MM.1S (cell line): Measurements from ENCODE around the gene LRRC15.

Source experiments
- DNase-seq: peaks from one replicate; pipeline ENCODE4 v3.0.0-alpha.2; 2015
- H2AFZ ChIP-seq: fragments of 300-600 bp; sonication (generic); 2 replicates; pipeline ENCODE4 v1.6.0; 2016; ENCODE audit warnings: antibody characterized with exemption, low read length
- H3F3A ChIP-seq: fragments of 300-600 bp; sonication (generic); 2 replicates; pipeline ENCODE4 v1.6.1; 2016; ENCODE audit warnings: mild to moderate bottlenecking, antibody characterized with exemption, low read length, moderate library complexity, mixed read lengths; ENCODE audit not compliant: insufficient read depth
- H3K27ac ChIP-seq: fragments of 300-600 bp; sonication (generic); 2 replicates; pipeline ENCODE4 v1.5.1; 2016; ENCODE audit warnings: mild to moderate bottlenecking, low read length
- H3K27me3 ChIP-seq: fragments of 300-600 bp; sonication (generic); replicated peaks from 2 replicates; pipeline ENCODE4 v1.6.0; 2016; ENCODE audit warnings: low read length; ENCODE audit not compliant: insufficient read depth
- H3K36me3 ChIP-seq: fragments of 300-600 bp; sonication (generic); replicated peaks from 2 replicates; pipeline ENCODE4 v1.6.1; 2016; ENCODE audit warnings: mild to moderate bottlenecking, low read length, mixed read lengths; ENCODE audit not compliant: insufficient read depth
- H3K4me1 ChIP-seq: fragments of 300-600 bp; sonication (generic); 2 replicates; pipeline ENCODE4 v1.6.1; 2016; ENCODE audit warnings: low read length, mixed read lengths
- H3K4me2 ChIP-seq: fragments of 300-600 bp; sonication (generic); 2 replicates; pipeline ENCODE4 v1.6.0; 2016; ENCODE audit warnings: low read depth, low read length
- H3K4me3 ChIP-seq: fragments of 300-600 bp; sonication (generic); 2 replicates; pipeline ENCODE4 v1.5.1; 2016; ENCODE audit warnings: low read length, mixed read lengths
- H3K79me2 ChIP-seq: fragments of 300-600 bp; sonication (generic); 2 replicates; pipeline ENCODE4 v1.6.1; 2016; ENCODE audit warnings: mixed run types, low read length, mixed read lengths
- H3K9ac ChIP-seq: fragments of 300-600 bp; sonication (generic); 2 replicates; pipeline ENCODE4 v1.6.1; 2016; ENCODE audit warnings: low read length, mixed read lengths
- H3K9me2 ChIP-seq: fragments of 300-600 bp; sonication (generic); replicated peaks from 2 replicates; pipeline ENCODE4 v1.6.1; 2016; ENCODE audit warnings: mild to moderate bottlenecking, low read length, mixed read lengths; ENCODE audit not compliant: insufficient read depth
- H3K9me3 ChIP-seq: fragments of 300-600 bp; sonication (generic); replicated peaks from 2 replicates; pipeline ENCODE4 v1.6.1; 2016; ENCODE audit warnings: mild to moderate bottlenecking, low read length, mixed read lengths; ENCODE audit not compliant: insufficient read depth
- H4K20me1 ChIP-seq: fragments of 300-600 bp; sonication (generic); 2 replicates; pipeline ENCODE4 v1.6.1; 2016; ENCODE audit warnings: mild to moderate bottlenecking, low read length, moderate library complexity, mixed read lengths; ENCODE audit not compliant: insufficient read depth
- EZH2 ChIP-seq: fragments of 300-600 bp; sonication (generic); optimal IDR thresholded peaks from 2 replicates; pipeline ENCODE3; 2017; ENCODE audit warnings: low read depth, mild to moderate bottlenecking, antibody characterized with exemption, low read length, mixed read lengths
- EZH2phosphoT487 ChIP-seq: fragments of 300-600 bp; sonication (generic); IDR thresholded peaks from 2 replicates; pipeline ENCODE4 v1.6.1; 2018; ENCODE audit warnings: antibody characterized with exemption, low read length
- TF ChIP-seq, protein P1 (sequence below): fragments of 300-600 bp; sonication (generic); IDR thresholded peaks from 2 replicates; pipeline ENCODE4 v1.5.1; 2016; ENCODE audit warnings: antibody characterized with exemption, low read length, mixed read lengths

LRRC15 gene

DNA sequence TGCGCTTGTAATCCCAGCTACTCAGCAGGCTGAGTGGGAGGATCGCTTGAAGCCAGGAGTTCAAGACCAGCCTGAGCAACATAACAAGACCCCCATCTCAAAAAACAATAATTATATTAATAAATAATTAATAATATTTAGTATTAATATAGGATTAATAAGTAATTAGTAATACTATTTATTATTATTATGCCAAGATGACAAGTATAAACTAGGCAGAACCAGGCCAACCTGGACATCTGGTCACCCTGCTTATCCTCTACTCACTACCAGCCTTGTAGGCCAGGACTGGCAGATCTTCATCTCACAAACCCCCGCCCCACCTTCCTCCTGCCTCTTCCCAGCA, 18.8 kb downstream of the LRRC15 start:
- TF ChIP-seq EZH2phosphoT487 (no peak), EZH2 (no peak)
- TF ChIP-seq, protein P1, sequence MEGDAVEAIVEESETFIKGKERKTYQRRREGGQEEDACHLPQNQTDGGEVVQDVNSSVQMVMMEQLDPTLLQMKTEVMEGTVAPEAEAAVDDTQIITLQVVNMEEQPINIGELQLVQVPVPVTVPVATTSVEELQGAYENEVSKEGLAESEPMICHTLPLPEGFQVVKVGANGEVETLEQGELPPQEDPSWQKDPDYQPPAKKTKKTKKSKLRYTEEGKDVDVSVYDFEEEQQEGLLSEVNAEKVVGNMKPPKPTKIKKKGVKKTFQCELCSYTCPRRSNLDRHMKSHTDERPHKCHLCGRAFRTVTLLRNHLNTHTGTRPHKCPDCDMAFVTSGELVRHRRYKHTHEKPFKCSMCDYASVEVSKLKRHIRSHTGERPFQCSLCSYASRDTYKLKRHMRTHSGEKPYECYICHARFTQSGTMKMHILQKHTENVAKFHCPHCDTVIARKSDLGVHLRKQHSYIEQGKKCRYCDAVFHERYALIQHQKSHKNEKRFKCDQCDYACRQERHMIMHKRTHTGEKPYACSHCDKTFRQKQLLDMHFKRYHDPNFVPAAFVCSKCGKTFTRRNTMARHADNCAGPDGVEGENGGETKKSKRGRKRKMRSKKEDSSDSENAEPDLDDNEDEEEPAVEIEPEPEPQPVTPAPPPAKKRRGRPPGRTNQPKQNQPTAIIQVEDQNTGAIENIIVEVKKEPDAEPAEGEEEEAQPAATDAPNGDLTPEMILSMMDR = no peak
- Histone ChIP-seq H3K36me3 (no peaks in the 10 kb centered on the region), H3K4me1 (no peaks in the 10 kb centered on the region), H3K4me3 (no peak overlapping the region), H3K9me3 (no peaks in the 10 kb centered on the region), H3K9me2 (no peaks in the 10 kb centered on the region), H3K27me3 (0 out of 2 replicates have a peak, but pooled peaks cover under 1% of the 10 kb centered on the region), H3K27ac (no peak overlapping the region), H2AFZ (no peak overlapping the region), H3K9ac (no peak overlapping the region), H3K4me2 (no peak overlapping the region), H3K79me2 (no peaks in the 10 kb centered on the region), H3F3A (no peaks in the 10 kb centered on the region), H4K20me1 (no peaks in the 10 kb centered on the region)
- DNase-seq = no peak

DNA sequence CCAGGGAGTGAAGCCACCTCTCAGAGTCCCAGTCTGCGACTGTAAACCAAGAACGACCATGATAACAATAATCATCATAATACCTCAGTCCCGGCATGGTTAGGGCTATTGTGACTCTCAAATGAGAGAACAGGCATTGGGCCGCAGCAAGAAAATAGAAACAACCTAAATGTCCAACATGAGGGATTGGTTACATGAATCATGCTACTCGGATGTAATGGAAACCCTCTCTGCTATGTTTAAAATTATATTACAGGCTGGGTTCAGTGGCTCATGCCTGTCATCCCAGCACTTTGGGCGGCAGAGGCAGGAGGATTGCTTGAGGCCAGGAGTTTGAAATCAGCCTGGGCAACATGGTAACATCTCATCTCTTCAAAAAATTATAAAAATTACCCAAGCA, 21.2 kb downstream of the LRRC15 start:
- Histone ChIP-seq H3K9ac (no peak overlapping the region), H3F3A (no peaks in the 10 kb centered on the region), H3K4me2 (no peak overlapping the region), H3K79me2 (no peaks in the 10 kb centered on the region), H3K9me2 (no peaks in the 10 kb centered on the region), H3K36me3 (no peaks in the 10 kb centered on the region), H4K20me1 (no peaks in the 10 kb centered on the region), H3K4me1 (no peaks in the 10 kb centered on the region), H3K27me3 (peaks cover 13% of the 10 kb centered on the region; the same call in 1 of the 2 replicates), H3K27ac (no peak overlapping the region), H3K9me3 (no peaks in the 10 kb centered on the region), H2AFZ (no peak overlapping the region), H3K4me3 (no peak overlapping the region)
- DNase-seq = no peak
- no peak for TF ChIP-seq EZH2
- TF ChIP-seq, protein P1 = no peak
- TF ChIP-seq EZH2phosphoT487 = no peak

DNA sequence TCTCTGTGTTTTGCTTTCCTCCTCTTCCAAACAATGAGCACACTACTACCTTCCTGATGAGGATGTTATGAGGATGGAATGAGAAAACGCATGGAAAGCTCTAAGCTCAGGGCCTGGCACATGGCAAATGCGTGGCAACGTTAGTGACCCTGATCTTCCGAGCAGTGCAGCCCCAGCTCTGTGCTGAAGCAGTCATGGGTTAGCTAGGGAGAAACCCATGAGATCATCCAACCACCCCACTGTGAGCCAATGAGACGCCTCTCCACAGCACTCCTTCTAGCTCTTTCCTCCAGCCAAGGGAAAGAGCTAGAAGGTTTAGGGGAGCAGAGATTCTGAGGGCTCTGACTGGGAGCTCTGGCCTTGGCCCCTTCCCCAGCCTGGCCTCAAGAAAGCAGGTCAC, 22.9 kb downstream of the LRRC15 start:
- TF ChIP-seq, protein P1 = no peak
- no peak for TF ChIP-seq EZH2phosphoT487
- no peak for TF ChIP-seq EZH2
- Histone ChIP-seq H3K27me3 (peaks cover 28% of the 10 kb centered on the region), H4K20me1 (no peaks in the 10 kb centered on the region), H3K36me3 (no peaks in the 10 kb centered on the region), H3K79me2 (no peaks in the 10 kb centered on the region), H2AFZ (no peak overlapping the region), H3K4me1 (no peaks in the 10 kb centered on the region), H3K9me2 (no peaks in the 10 kb centered on the region), H3K4me2 (no peak overlapping the region), H3K4me3 (no peak overlapping the region), H3K9ac (no peak overlapping the region), H3F3A (no peaks in the 10 kb centered on the region), H3K27ac (no peak overlapping the region), H3K9me3 (no peaks in the 10 kb centered on the region)
- no peak for DNase-seq
